IMR-90 (cell line): Measurements from ENCODE around the gene CIITA. TPM values are rescaled to one million over a fixed set of nuclear protein-coding genes. Genes with fewer than 3 reads are reported as not detected.

Experiments used
- ATAC-seq: fragments of 200-7000 bp; cut with Tn5 transposase; 2 replicates; pipeline ENCODE4 v1.9.1; 2020; ENCODE audit warnings: low read depth, mild to moderate bottlenecking, moderate library complexity
- BruUV-seq: library from RNA; stranded (reverse); fragments of 400-500 nt; replicated peaks from 2 replicates; lab custom pipeline; 2021; lab: Mats Ljungman, UMichigan
- CTCF ChIA-PET: fragments of 300-600 bp; formaldehyde crosslinking; extraction: SDS; loops from one replicate; lab custom pipeline; 2021; ENCODE audit warnings: antibody characterized with exemption; lab: Yijun Ruan, JAX
- POLR2A ChIA-PET: fragments of 300-600 bp; sonication (Branson Sonifier 250); formaldehyde crosslinking; loops from one replicate; lab custom pipeline; 2022; ENCODE audit warnings: antibody characterized with exemption; ENCODE audit not compliant: unreplicated experiment; lab: Charles Lee
- DNase-seq: peaks from one replicate; pipeline ENCODE4 v3.0.0; 2013
- H2AFZ ChIP-seq: replicated peaks from 2 replicates; pipeline ENCODE3; 2013; ENCODE audit warnings: low read length, mild to moderate bottlenecking; ENCODE audit not compliant: poor library complexity
- H2AK5ac ChIP-seq: 2 replicates; pipeline ENCODE4 v1.6.1; 2013; ENCODE audit warnings: low read depth, low read length, inconsistent platforms
- H2AK9ac ChIP-seq: replicated peaks from 2 replicates; pipeline ENCODE3; 2013; ENCODE audit warnings: mild to moderate bottlenecking, low read depth, low read length, moderate library complexity; ENCODE audit not compliant: poor library complexity
- H2BK120ac ChIP-seq: 2 replicates; pipeline ENCODE4 v1.6.1; 2013; ENCODE audit warnings: low read depth, low read length, inconsistent platforms
- H2BK15ac ChIP-seq: 3 replicates; pipeline ENCODE4 v1.6.1; 2013; ENCODE audit warnings: low read depth, low read length, inconsistent platforms
- H2BK20ac ChIP-seq: 2 replicates; pipeline ENCODE4 v1.6.1; 2013; ENCODE audit warnings: low read depth, mild to moderate bottlenecking, inconsistent platforms, low read length, moderate library complexity
- H2BK5ac ChIP-seq: 2 replicates; pipeline ENCODE4 v1.6.1; 2013; ENCODE audit warnings: mild to moderate bottlenecking, low read depth, low read length, inconsistent platforms; ENCODE audit not compliant: poor library complexity, severe bottlenecking
- H3K14ac ChIP-seq: replicated peaks from 2 replicates; pipeline ENCODE4 v1.6.1; 2013; ENCODE audit warnings: low read depth, low read length, inconsistent platforms
- H3K18ac ChIP-seq: 2 replicates; pipeline ENCODE4 v1.6.1; 2013; ENCODE audit warnings: low read depth, low read length, control low read depth
- H3K23ac ChIP-seq: 2 replicates; pipeline ENCODE4 v1.6.1; 2013; ENCODE audit warnings: low read depth, low read length, inconsistent platforms
- H3K27ac ChIP-seq: 2 replicates; pipeline ENCODE4 v1.5.1; 2013; ENCODE audit warnings: mild to moderate bottlenecking, control low read depth, low read length; ENCODE audit not compliant: insufficient read depth
- H3K27me3 ChIP-seq: 2 replicates; pipeline ENCODE4 v1.6.1; 2013; ENCODE audit warnings: low read length; ENCODE audit not compliant: control insufficient read depth, insufficient read depth
- H3K36me3 ChIP-seq: 2 replicates; pipeline ENCODE4 v1.6.1; 2013; ENCODE audit warnings: low read length, mixed read lengths; ENCODE audit not compliant: control insufficient read depth, insufficient read depth
- H3K4ac ChIP-seq: 2 replicates; pipeline ENCODE4 v1.6.1; 2013; ENCODE audit warnings: low read depth, low read length, inconsistent platforms
- H3K4me1 ChIP-seq: 2 replicates; pipeline ENCODE4 v1.6.1; 2013; ENCODE audit warnings: low read length, mixed read lengths; ENCODE audit not compliant: control insufficient read depth, insufficient read depth
- H3K4me2 ChIP-seq: 2 replicates; pipeline ENCODE4 v1.6.1; 2013; ENCODE audit warnings: low read depth, mild to moderate bottlenecking, control low read depth, low read length, moderate library complexity
- H3K4me3 ChIP-seq: 2 replicates; pipeline ENCODE4 v1.5.1; 2013; ENCODE audit warnings: low read depth, mild to moderate bottlenecking, control low read depth, low read length, moderate library complexity; ENCODE audit not compliant: insufficient read depth
- H3K56ac ChIP-seq: 2 replicates; pipeline ENCODE4 v1.6.1; 2013; ENCODE audit warnings: low read length, inconsistent platforms; ENCODE audit not compliant: insufficient read depth; ENCODE audit errors: extremely low read depth
- H3K79me1 ChIP-seq, 2 experiments: 2 replicates each; pipeline ENCODE4 v1.6.1; 2013; ENCODE audit warnings: low read length in 2 of 2, inconsistent platforms in 1 of 2, low read depth in 1 of 2
- H3K9ac ChIP-seq: 2 replicates; pipeline ENCODE4 v1.6.1; 2013; ENCODE audit warnings: low read depth, low read length, control low read depth
- H3K9me1 ChIP-seq: 2 replicates; pipeline ENCODE4 v1.6.1; 2013; ENCODE audit warnings: low read length, inconsistent platforms; ENCODE audit not compliant: insufficient read depth
- H3K9me3 ChIP-seq: 2 replicates; pipeline ENCODE4 v1.6.1; 2013; ENCODE audit warnings: low read length; ENCODE audit not compliant: control insufficient read depth, insufficient read depth
- H4K20me1 ChIP-seq: 2 replicates; pipeline ENCODE4 v1.6.1; 2013; ENCODE audit warnings: low read length, inconsistent platforms; ENCODE audit not compliant: insufficient read depth
- H4K5ac ChIP-seq: 2 replicates; pipeline ENCODE4 v1.6.1; 2013; ENCODE audit warnings: mild to moderate bottlenecking, low read depth, low read length, control low read depth
- H4K8ac ChIP-seq, 2 experiments: 2 replicates each; pipeline ENCODE4 v1.6.1; 2013; ENCODE audit warnings: low read depth in 2 of 2, low read length in 2 of 2, control low read depth in 1 of 2, inconsistent platforms in 1 of 2
- H4K91ac ChIP-seq: 2 replicates; pipeline ENCODE4 v1.6.1; 2013; ENCODE audit warnings: low read depth, low read length, inconsistent platforms; ENCODE audit not compliant: insufficient read depth
- BHLHE40 ChIP-seq: fragments of 150-350 bp; IDR thresholded peaks from 2 replicates; pipeline ENCODE4 v1.6.1; 2016; ENCODE audit warnings: mild to moderate bottlenecking, low read depth, low read length
- CEBPB ChIP-seq: IDR thresholded peaks from 2 replicates; pipeline ENCODE4 v1.6.1; 2012; ENCODE audit warnings: low read depth, low read length, improper control_type of control experiment
- CHD1 ChIP-seq: IDR thresholded peaks from 2 replicates; pipeline ENCODE4 v1.6.1; 2012; ENCODE audit warnings: low read depth, low read length, improper control_type of control experiment
- ELK1 ChIP-seq: fragments of 150-350 bp; IDR thresholded peaks from 2 replicates; pipeline ENCODE4 v1.6.1; 2016; ENCODE audit warnings: low read depth, mild to moderate bottlenecking, low read length, moderate library complexity, borderline replicate concordance
- FOS ChIP-seq: fragments of 150-350 bp; IDR thresholded peaks from 2 replicates; pipeline ENCODE4 v1.6.1; 2016; ENCODE audit warnings: low read depth, low read length
- MAZ ChIP-seq: IDR thresholded peaks from 2 replicates; pipeline ENCODE4 v1.6.1; 2012; ENCODE audit warnings: low read depth, mild to moderate bottlenecking, low read length, improper control_type of control experiment, moderate library complexity, borderline replicate concordance
- MXI1 ChIP-seq: IDR thresholded peaks from 2 replicates; pipeline ENCODE4 v1.6.1; 2012; ENCODE audit warnings: low read depth, mild to moderate bottlenecking, low read length, moderate library complexity, borderline replicate concordance
- POLR2A ChIP-seq: IDR thresholded peaks from 2 replicates; pipeline ENCODE4 v1.6.1; 2012; ENCODE audit warnings: mild to moderate bottlenecking, low read depth, low read length
- RFX5 ChIP-seq: IDR thresholded peaks from 2 replicates; pipeline ENCODE4 v1.8.0; 2012; ENCODE audit warnings: low read depth, mild to moderate bottlenecking, low read length, moderate library complexity
- USF2 ChIP-seq: fragments of 150-350 bp; IDR thresholded peaks from 2 replicates; pipeline ENCODE4 v1.6.1; 2017; ENCODE audit warnings: mild to moderate bottlenecking, antibody characterized with exemption, low read length, low read depth
- WGBS, 2 experiments: methylation state at CpG; one replicate each; pipeline versions ENCODE4 v1.1.5 to v1.1.7; 2013; ENCODE audit warnings: missing lambda C conversion rate in 2 of 2; ENCODE audit not compliant: insufficient read length in 1 of 2; ENCODE audit errors: extremely low coverage in 2 of 2; 5-methylcytosine and 5-hydroxymethylcytosine counted together
- dilution Hi-C: fragments of 300-500 bp; cut with HindIII; formaldehyde crosslinking; loops from one replicate; pipeline ENCODE4 v1.14.3; 2018; ENCODE audit warnings: low sequenced_read_pairs; ENCODE audit not compliant: unreplicated experiment
- in situ Hi-C: fragments of 300-500 bp; cut with MboI; formaldehyde crosslinking; loops from 3 replicates; pipeline ENCODE4 v1.14.3; 2019; ENCODE audit warnings: low sequenced_read_pairs, inconsistent platforms, mixed read lengths
- intact Hi-C: fragments of 100-400 bp; cut with micrococcal nuclease; formaldehyde crosslinking; loops from 2 replicates; pipeline ENCODE4 v1.10.0; 2022
- polyA plus RNA-seq, 3 experiments: library from polyadenylated mRNA; depleted of rRNA; stranded (reverse); fragments of >200 nt; gene quantifications; 2 replicates each; pipeline ENCODE4 v1.2.3, GENCODE V29; 2012; ENCODE audit warnings: low replicate concordance in 1 of 3
- total RNA-seq: library from RNA; depleted of rRNA; stranded (reverse); fragments of >200 nt; gene quantifications from 2 replicates; pipeline ENCODE4 v1.2.3, GENCODE V29; 2012

The CIITA gene
- total and polyA plus RNA-seq, 2 of the 4 experiments (the other 2 are of a cell fraction): 0.10 TPM; not detected in 1

GRCh38 chr16:10965440-10966061, 88.5 kb downstream of the CIITA start:
- TF ChIP-seq BHLHE40 (no peak), RFX5 (no peak), MAZ (no peak), ELK1 (no peak), POLR2A (no peak), FOS (no peak), CHD1 (no peak), USF2 (no peak), MXI1 (no peak), CEBPB (no peak)

More at GRCh38 chr16:10965440-10966061, 88.5 kb downstream of the CIITA start:
- Histone ChIP-seq H2BK5ac (no peak overlapping the region), H2AFZ (no peak overlapping the region), H4K5ac (no peak overlapping the region), H2BK15ac (no peak overlapping the region), H2AK9ac (no peak overlapping the region), H4K91ac (no peak overlapping the region), H3K9ac (no peak overlapping the region), H2AK5ac (no peak overlapping the region), H3K23ac (no peak overlapping the region), H3K79me1 (peaks cover 6 to 50% of the 10 kb centered on the region in 2 experiments), H4K20me1 (peaks cover 5% of the 10 kb centered on the region; the same call in 1 of the 2 replicates), H3K9me3 (no peaks in the 10 kb centered on the region), H3K4ac (no peak overlapping the region), H3K27me3 (no peaks in the 10 kb centered on the region), H3K4me2 (no peak overlapping the region), H3K27ac (no peak overlapping the region), H3K18ac (no peak overlapping the region), H3K9me1 (peaks cover 3% of the 10 kb centered on the region; the same call in 1 of the 2 replicates), H3K14ac (no peak overlapping the region), H3K56ac (no peak overlapping the region), H3K4me3 (no peak overlapping the region), H2BK120ac (no peak overlapping the region), H3K4me1 (peaks cover 13% of the 10 kb centered on the region), H3K36me3 (peaks cover 16% of the 10 kb centered on the region), H4K8ac (no peak overlapping the region), H2BK20ac (no peak overlapping the region; the same call in 1 of the 2 replicates)
- ATAC-seq: no peak
- ChIA-PET POLR2A (interaction anchor here (1.4 kb wide), 1 partner anchor 290 kb away, joined by 9 read pairs; the partner anchor contains the start of gene SOCS1), CTCF (interaction anchor here (0.6 to 1.2 kb wide), 3 partner anchors 12 to 293 kb away, joined by 3 read pairs; no protein-coding TSS in a partner anchor)
- intact Hi-C loops (loop anchor here (10.0 kb wide), 2 partner anchors 679 to 749 kb away; no protein-coding TSS in a partner anchor), in situ Hi-C loops (loop anchor here (5.0 to 25.0 kb wide), 6 partner anchors 287 to 847 kb away; a partner anchor contains a TSS), dilution Hi-C loops (no loop called here)
- no peak for DNase-seq
- WGBS, 2 experiments: no CpG with 5 or more reads among the region's 6 CpGs
- BruUV-seq: no TSS peak
